ENCODE data around the gene IRF2. TPM values are rescaled to one million over a fixed set of nuclear protein-coding genes. Genes with fewer than 3 reads are reported as not detected.
A peak's percentile ranks its signal among the peaks of the same experiment; 100 is the strongest.

The IRF2 gene
- total and polyA plus RNA-seq, 4 experiments from 2014 or later, result 66.7 to 87.2 (median 71.5) TPM

DNA sequence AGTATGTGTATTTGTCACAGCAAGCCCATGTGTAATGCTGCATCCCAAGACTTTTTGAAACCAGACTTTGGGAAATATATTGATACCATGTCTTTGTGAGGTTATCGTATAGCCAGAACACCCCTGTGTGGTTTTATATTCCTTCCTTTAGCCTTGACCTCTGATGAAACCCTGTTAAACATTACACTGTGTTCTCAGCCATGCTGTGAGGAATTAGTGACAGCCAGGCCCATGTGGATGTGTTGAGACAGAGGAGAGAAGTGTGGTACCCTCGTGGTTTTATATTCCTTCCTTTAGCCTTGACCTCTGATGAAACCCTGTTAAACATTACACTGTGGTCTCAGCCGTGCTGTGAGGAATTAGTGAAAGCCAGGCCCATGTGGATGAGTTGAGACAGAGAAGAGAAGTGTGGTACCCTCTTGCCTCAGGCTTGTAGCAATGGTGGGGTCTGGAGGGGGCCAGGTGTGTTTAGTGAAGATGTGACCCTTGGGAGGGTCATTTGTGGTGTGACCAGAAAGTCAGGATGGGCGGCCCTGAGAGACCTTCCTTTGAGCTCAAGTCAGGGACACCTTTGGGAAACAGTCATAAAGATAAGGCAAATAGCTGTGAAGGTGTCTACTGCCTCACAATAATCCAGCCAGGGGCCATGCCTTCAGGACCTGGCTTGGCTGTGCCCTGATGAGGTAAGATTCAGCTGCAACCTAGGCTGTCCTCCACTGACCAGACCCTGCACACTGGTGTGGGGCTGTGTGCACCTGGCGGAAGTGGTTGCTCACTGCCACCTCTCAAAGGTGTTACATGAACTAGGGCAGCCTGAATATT, 110.0 kb downstream of the IRF2 start:
- Histone ChIP-seq H3K4me1 (ENCODE audit: insufficient read depth, low read length) (no peaks in the 10 kb centered on the region), H3K4me3 (ENCODE audit: low read length in 2 of 2) (no peak overlapping the region)

DNA sequence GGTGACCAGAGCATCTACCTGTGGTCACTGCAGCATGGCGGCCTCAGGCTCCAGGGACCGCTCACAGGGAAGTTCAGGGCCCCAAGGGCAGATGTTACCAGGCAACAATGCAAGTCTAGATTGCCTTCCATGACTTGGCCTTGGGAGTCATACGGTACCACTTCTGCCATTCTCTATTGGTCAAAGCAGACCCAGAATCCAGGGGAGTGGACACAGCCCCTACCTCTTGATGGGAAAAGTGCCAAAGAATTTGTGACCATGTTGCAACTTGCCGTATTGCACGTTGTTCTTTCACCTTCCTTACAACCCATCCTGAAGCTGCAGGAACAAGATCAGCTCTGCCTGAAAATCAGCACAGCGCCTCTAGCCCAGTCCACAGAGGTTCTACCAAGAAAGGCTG, 111.1 kb downstream of the IRF2 start:
- H3K36me3 Mint-ChIP-seq, result peaks cover 2 to 3% of the 10 kb centered on the region in 2 donors
- H3K27ac Mint-ChIP-seq, result no peak overlapping the region
- Histone ChIP-seq H3K27ac (ENCODE audit: low read depth, low read length) (no peak overlapping the region), H3K36me3 (ENCODE audit: insufficient read depth, low read length) (no peaks in the 10 kb centered on the region), H3K4me3 (ENCODE audit: low read length in 2 of 2) (no peak overlapping the region), H3K27me3 (ENCODE audit: insufficient read depth, low read length) (no peaks in the 10 kb centered on the region), H3K9me3 (ENCODE audit: control insufficient read depth in 1 of 2, low read length in 2 of 2) (no peaks in the 10 kb centered on the region), H3K4me1 (ENCODE audit: insufficient read depth, low read length) (no peaks in the 10 kb centered on the region)
- peaks cover 0 to 3% (median 0%) of the 10 kb centered on the region in 8 donors for H3K9me3 Mint-ChIP-seq
- H3K4me1 Mint-ChIP-seq, result peaks cover 0 to 4% (median 2%) of the 10 kb centered on the region in 4 donors
- ChIA-PET CTCF (ENCODE audit: partially characterized antibody) (no interaction called here), POLR2A (ENCODE audit: partially characterized antibody) (no interaction called here)
- DNase-seq, result no peak
- no peak overlapping the region for H3K4me3 Mint-ChIP-seq
- intact Hi-C loops (cut with micrococcal nuclease), result no loop called here
- no peaks in the 10 kb centered on the region for H3K27me3 Mint-ChIP-seq

More for the DNA sequence above, 110.0 kb downstream of the IRF2 start:
- DNase-seq, result no peak
- Mint-ChIP-seq H3K27ac (no peak overlapping the region), H3K36me3 (peaks cover 3 to 11% of the 10 kb centered on the region in 2 donors), H3K27me3 (no peaks in the 10 kb centered on the region), H3K4me3 (no peak overlapping the region), H3K4me1 (peaks cover 0 to 4% (median 2%) of the 10 kb centered on the region in 4 donors), H3K9me3 (peaks cover 0 to 3% (median 0%) of the 10 kb centered on the region in 8 donors)
- Histone ChIP-seq H3K36me3 (ENCODE audit: insufficient read depth, low read length) (no peaks in the 10 kb centered on the region), H3K27ac (ENCODE audit: low read depth, low read length) (no peak overlapping the region), H3K9me3 (ENCODE audit: control insufficient read depth in 1 of 2, low read length in 2 of 2) (no peaks in the 10 kb centered on the region), H3K27me3 (ENCODE audit: insufficient read depth, low read length) (no peaks in the 10 kb centered on the region)
- ChIA-PET CTCF (ENCODE audit: partially characterized antibody) (no interaction called here), POLR2A (ENCODE audit: partially characterized antibody) (no interaction called here)
- intact Hi-C loops (cut with micrococcal nuclease), result no loop called here

DNA sequence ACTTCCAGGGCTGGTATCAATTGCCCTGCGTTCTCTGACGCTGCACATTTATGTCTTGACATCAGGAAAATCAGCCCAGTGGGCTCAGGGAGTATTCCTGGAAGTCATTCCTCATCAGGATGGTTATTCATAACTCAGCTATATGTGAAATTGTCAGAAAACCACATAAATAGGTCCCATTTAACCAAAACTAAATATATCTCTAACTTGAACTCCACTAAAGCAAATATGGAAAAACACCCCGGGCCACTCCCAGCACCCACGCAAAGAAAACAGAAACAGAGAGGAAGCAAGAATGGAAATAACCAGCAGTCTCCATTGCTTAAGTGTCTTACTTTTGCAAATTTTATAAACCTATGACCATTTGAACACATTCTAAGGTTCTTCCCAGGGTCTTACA, 112.0 kb downstream of the IRF2 start:
- Histone ChIP-seq H3K36me3 (ENCODE audit: insufficient read depth, low read length) (no peaks in the 10 kb centered on the region), H3K27ac (ENCODE audit: low read depth, low read length) (no peak overlapping the region), H3K4me3 (ENCODE audit: low read length in 2 of 2) (no peak overlapping the region), H3K9me3 (ENCODE audit: control insufficient read depth in 1 of 2, low read length in 2 of 2) (no peaks in the 10 kb centered on the region), H3K27me3 (ENCODE audit: insufficient read depth, low read length) (no peaks in the 10 kb centered on the region), H3K4me1 (ENCODE audit: insufficient read depth, low read length) (no peaks in the 10 kb centered on the region)
- ChIA-PET CTCF (ENCODE audit: partially characterized antibody) (no interaction called here), POLR2A (ENCODE audit: partially characterized antibody) (no interaction called here)
- Mint-ChIP-seq H3K9me3 (peaks cover 0 to 8% (median 0%) of the 10 kb centered on the region in 8 donors), H3K27ac (no peak overlapping the region), H3K4me3 (no peak overlapping the region), H3K36me3 (peaks cover 0 to 3% of the 10 kb centered on the region in 2 donors), H3K4me1 (peaks cover 0 to 4% (median 2%) of the 10 kb centered on the region in 4 donors), H3K27me3 (no peaks in the 10 kb centered on the region)
- intact Hi-C loops (cut with micrococcal nuclease), result no loop called here
- no peak for DNase-seq

DNA sequence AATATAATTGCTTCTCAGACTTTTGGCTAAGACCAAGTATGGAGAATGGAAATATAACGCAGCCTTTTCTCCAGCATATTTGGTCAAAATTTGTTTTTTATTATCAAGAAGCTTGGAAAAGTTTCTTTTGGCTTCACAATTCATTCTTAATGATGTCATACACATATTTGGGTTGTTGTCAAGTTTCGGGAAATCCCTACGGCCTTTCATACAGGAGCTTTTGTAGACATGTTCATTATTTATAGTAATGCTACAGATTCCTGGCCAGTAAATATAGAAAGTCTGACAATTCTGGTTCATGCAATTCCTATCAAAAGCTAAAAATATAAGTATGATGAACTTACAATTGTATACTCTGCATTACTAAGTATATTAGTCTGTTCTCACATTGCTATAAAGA, 112.9 kb downstream of the IRF2 start:
- Mint-ChIP-seq H3K4me3 (no peak overlapping the region), H3K27ac (no peak overlapping the region), H3K36me3 (peaks cover 0 to 3% of the 10 kb centered on the region in 2 donors), H3K27me3 (no peaks in the 10 kb centered on the region), H3K9me3 (peaks cover 0 to 5% (median 0%) of the 10 kb centered on the region in 8 donors), H3K4me1 (peaks cover 0 to under 1% (median 0%) of the 10 kb centered on the region in 4 donors)
- intact Hi-C loops (cut with micrococcal nuclease), result no loop called here
- H3K36me3 ChIP-seq (ENCODE audit: insufficient read depth, low read length), result no peaks in the 10 kb centered on the region
- DNase-seq, result no peak
- POLR2A ChIA-PET (ENCODE audit: partially characterized antibody), result no interaction called here
- H3K27ac ChIP-seq (ENCODE audit: low read depth, low read length), result no peak overlapping the region
- no peaks in the 10 kb centered on the region for H3K4me1 ChIP-seq (ENCODE audit: insufficient read depth, low read length)
- CTCF ChIA-PET (ENCODE audit: partially characterized antibody), result interaction anchor here (0.6 kb wide), 1 partner anchor 21 kb away, joined by 3 read pairs; no protein-coding TSS in a partner anchor
- no peak overlapping the region for H3K4me3 ChIP-seq (ENCODE audit: low read length in 2 of 2)
- H3K9me3 ChIP-seq (ENCODE audit: control insufficient read depth in 1 of 2, low read length in 2 of 2), result no peaks in the 10 kb centered on the region
- no peaks in the 10 kb centered on the region for H3K27me3 ChIP-seq (ENCODE audit: insufficient read depth, low read length)

DNA sequence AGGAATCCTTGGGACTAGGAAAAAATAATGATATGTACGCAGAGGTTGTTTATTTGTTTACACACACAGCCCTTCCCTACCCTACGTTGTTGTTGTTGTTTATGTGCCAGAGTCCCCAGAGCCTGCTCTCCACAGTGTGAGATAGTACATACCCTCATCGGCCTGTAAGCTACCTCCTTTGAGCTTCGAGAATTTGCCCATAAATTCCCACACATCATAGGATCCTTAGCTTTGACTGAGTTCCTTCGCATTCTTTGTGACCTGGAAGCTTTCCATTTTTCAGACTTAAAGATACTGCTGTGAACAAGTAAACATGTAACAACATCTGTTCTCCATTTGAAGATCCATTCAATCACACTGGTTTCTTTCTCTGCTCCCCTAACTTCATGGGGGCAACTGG, 114.5 kb downstream of the IRF2 start:
- Histone ChIP-seq H3K4me1 (ENCODE audit: insufficient read depth, low read length) (peaks cover 6% of the 10 kb centered on the region), H3K4me3 (ENCODE audit: low read length in 2 of 2) (no peak overlapping the region), H3K9me3 (ENCODE audit: control insufficient read depth in 1 of 2, low read length in 2 of 2) (no peaks in the 10 kb centered on the region), H3K36me3 (ENCODE audit: insufficient read depth, low read length) (no peaks in the 10 kb centered on the region), H3K27ac (ENCODE audit: low read depth, low read length) (no peak overlapping the region), H3K27me3 (ENCODE audit: insufficient read depth, low read length) (no peaks in the 10 kb centered on the region)
- peaks cover 0 to 5% (median 0%) of the 10 kb centered on the region in 8 donors for H3K9me3 Mint-ChIP-seq
- DNase-seq, result no peak
- H3K27me3 Mint-ChIP-seq, result no peaks in the 10 kb centered on the region
- H3K4me3 Mint-ChIP-seq, result no peak overlapping the region
- peaks cover 0 to 3% of the 10 kb centered on the region in 2 donors for H3K36me3 Mint-ChIP-seq
- H3K4me1 Mint-ChIP-seq, result peaks cover 3 to 8% (median 7%) of the 10 kb centered on the region in 4 donors
- peak overlapping the region in 1 of 7 donors; percentile 63 for H3K27ac Mint-ChIP-seq
- POLR2A ChIA-PET (ENCODE audit: partially characterized antibody), result no interaction called here
- intact Hi-C loops (cut with micrococcal nuclease), result no loop called here
- CTCF ChIA-PET (ENCODE audit: partially characterized antibody), result no interaction called here

DNA sequence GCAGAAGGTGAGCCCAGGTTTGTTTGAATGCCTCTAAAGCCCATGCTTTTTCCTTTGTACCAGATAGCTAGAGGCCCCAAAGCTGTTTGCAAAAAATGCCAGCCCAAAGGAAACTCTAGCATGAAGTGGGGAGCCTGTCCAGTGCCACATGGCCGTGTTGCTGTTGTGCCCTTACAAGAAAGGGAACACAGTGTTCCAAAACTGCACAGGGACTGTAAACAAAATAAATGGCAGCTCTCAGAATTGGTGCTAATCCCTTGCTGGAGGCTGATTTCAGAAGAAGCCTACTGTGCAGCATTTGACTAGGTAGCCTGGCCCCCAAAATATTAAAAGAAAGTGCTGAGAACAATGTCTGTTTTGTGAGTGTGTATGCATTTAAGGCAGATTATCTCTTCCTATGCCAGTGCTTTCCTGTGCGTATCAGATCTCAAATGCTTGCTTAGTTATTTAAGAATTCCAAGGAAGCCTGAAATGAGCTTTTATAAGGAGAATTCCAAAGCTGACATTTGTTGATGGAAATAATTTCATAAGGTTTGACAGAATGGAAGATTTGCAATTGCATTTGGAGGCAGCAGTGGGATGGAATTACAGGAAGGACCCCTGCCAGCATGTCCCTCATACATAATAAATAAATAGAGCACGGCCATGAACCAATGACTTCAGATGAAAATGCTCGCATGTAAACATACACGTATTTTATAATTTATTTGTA, 115.7 kb downstream of the IRF2 start:
- no peak for DNase-seq
- no peaks in the 10 kb centered on the region for H3K27me3 Mint-ChIP-seq
- Histone ChIP-seq H3K27me3 (ENCODE audit: insufficient read depth, low read length) (no peaks in the 10 kb centered on the region), H3K36me3 (ENCODE audit: insufficient read depth, low read length) (no peaks in the 10 kb centered on the region), H3K9me3 (ENCODE audit: control insufficient read depth in 1 of 2, low read length in 2 of 2) (no peaks in the 10 kb centered on the region), H3K4me3 (ENCODE audit: low read length in 2 of 2) (no peak overlapping the region), H3K4me1 (ENCODE audit: insufficient read depth, low read length) (peaks cover 12% of the 10 kb centered on the region), H3K27ac (ENCODE audit: low read depth, low read length) (no peak overlapping the region)
- intact Hi-C loops (cut with micrococcal nuclease), result no loop called here
- H3K9me3 Mint-ChIP-seq, result peaks cover 0 to 5% (median 0%) of the 10 kb centered on the region in 8 donors
- peaks cover 0 to 1% of the 10 kb centered on the region in 2 donors for H3K36me3 Mint-ChIP-seq
- H3K27ac Mint-ChIP-seq, result no peak overlapping the region
- H3K4me3 Mint-ChIP-seq, result no peak overlapping the region
- ChIA-PET CTCF (ENCODE audit: partially characterized antibody) (no interaction called here), POLR2A (ENCODE audit: partially characterized antibody) (no interaction called here)
- peaks cover 5 to 13% (median 9%) of the 10 kb centered on the region in 4 donors for H3K4me1 Mint-ChIP-seq

DNA sequence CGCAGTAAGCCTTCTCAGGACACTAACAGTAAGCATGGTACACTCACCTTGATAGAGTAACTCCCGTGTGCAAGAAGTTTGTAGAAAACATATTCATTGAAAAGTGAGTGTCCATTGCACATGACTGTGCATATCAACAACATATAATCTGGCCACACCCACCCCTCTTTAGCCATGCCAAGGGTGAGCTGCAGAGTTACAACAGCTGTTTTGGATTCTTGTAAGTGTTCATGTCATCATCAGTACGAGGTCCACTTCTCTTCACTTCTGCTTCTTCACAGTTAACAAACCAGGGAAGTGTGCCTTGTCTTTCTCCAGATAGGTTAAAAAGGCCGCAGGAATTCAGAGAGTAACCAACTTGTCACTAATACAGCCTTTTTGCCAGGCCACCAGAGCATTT, 116.6 kb downstream of the IRF2 start:
- H3K4me3 ChIP-seq (ENCODE audit: low read length in 2 of 2), result no peak overlapping the region
- no peak overlapping the region for H3K27ac ChIP-seq (ENCODE audit: low read depth, low read length)
- intact Hi-C loops (cut with micrococcal nuclease), result no loop called here
- DNase-seq, result no peak
- H3K36me3 ChIP-seq (ENCODE audit: insufficient read depth, low read length), result no peaks in the 10 kb centered on the region
- no peak overlapping the region for H3K4me3 Mint-ChIP-seq
- peak overlapping the region in 1 of 7 donors; percentile 12 for H3K27ac Mint-ChIP-seq
- H3K36me3 Mint-ChIP-seq, result no peaks in the 10 kb centered on the region
- peaks cover 12% of the 10 kb centered on the region for H3K4me1 ChIP-seq (ENCODE audit: insufficient read depth, low read length)
- H3K27me3 Mint-ChIP-seq, result no peaks in the 10 kb centered on the region
- ChIA-PET CTCF (ENCODE audit: partially characterized antibody) (interaction anchor here (1.5 kb wide), 1 partner anchor 11 kb away, joined by 4 read pairs; no protein-coding TSS in a partner anchor), POLR2A (ENCODE audit: partially characterized antibody) (interaction anchor here (1.2 kb wide), 1 partner anchor 25 kb away, joined by 3 read pairs; no protein-coding TSS in a partner anchor)
- peaks cover 5 to 13% (median 9%) of the 10 kb centered on the region in 4 donors for H3K4me1 Mint-ChIP-seq
- no peaks in the 10 kb centered on the region for H3K27me3 ChIP-seq (ENCODE audit: insufficient read depth, low read length)
- no peaks in the 10 kb centered on the region for H3K9me3 ChIP-seq (ENCODE audit: control insufficient read depth in 1 of 2, low read length in 2 of 2)
- H3K9me3 Mint-ChIP-seq, result peaks cover 0 to 5% (median 0%) of the 10 kb centered on the region in 8 donors
